Stimulated activated CD4-positive, alpha-beta T cell treated with anti-CD3 and anti-CD28 coated beads, Interleukin-12 subunit alpha, Interleukin-12 subunit beta, amount 100 ng/mL, for 48 hours (primary cell): Measurements from ENCODE around the gene TBCD.
A peak's percentile ranks its signal among the peaks of the same experiment; 100 is the strongest.
"Not testable (repeated sequence)": the region's sequence is repeated elsewhere in the genome, so short reads cannot be mapped to it uniquely, and the experiment has no call there.

Experiments used
- DNase-seq, 3 donors: peaks; one replicate each; pipeline ENCODE4 v3.0.0-alpha.2; 2020; ENCODE audit warnings: low read depth in 2 of 3, low spot score in 1 of 3

TBCD gene

GRCh38 chr17:82949984-82950383 lies 198.1 kb downstream of the TBCD start:
- no peak for DNase-seq

GRCh38 chr17:82950525-82951102 lies 198.7 kb downstream of the TBCD start:
- DNase-seq, result no peak

- no peak for DNase-seq
Measured at GRCh38 chr17:82952019-82952418, 200.2 kb downstream of the TBCD start.

GRCh38 chr17:82955106-82955505 lies 203.2 kb downstream of the TBCD start:
- not testable (repeated sequence) for DNase-seq

- not testable (repeated sequence) for DNase-seq
Measured at GRCh38 chr17:82955627-82956026, 203.8 kb downstream of the TBCD start.

GRCh38 chr17:82956146-82956725 lies 204.4 kb downstream of the TBCD start:
- DNase-seq, result no peak

- DNase-seq, result no peak
Measured at GRCh38 chr17:82956726-82957468, 205.0 kb downstream of the TBCD start.

- DNase-seq, result no peak
Measured at GRCh38 chr17:82957469-82957795, 205.6 kb downstream of the TBCD start.

GRCh38 chr17:82957961-82958561 lies 206.2 kb downstream of the TBCD start:
- no peak for DNase-seq

- no peak for DNase-seq
Measured at GRCh38 chr17:82959242-82959930, 207.5 kb downstream of the TBCD start.

GRCh38 chr17:82959990-82960418 lies 208.1 kb downstream of the TBCD start:
- DNase-seq, result no peak

- DNase-seq, result no peak
Measured at GRCh38 chr17:82960419-82961271, 208.8 kb downstream of the TBCD start.

GRCh38 chr17:82961366-82962162 lies 209.7 kb downstream of the TBCD start:
- no peak for DNase-seq

- no peak for DNase-seq
Measured at GRCh38 chr17:82962163-82962720, 210.4 kb downstream of the TBCD start.

GRCh38 chr17:82963104-82963950 lies 211.5 kb downstream of the TBCD start:
- DNase-seq, result peak in 1 of 3 donors; percentile 6

- not testable (repeated sequence) for DNase-seq
Measured at GRCh38 chr17:82964451-82964850, 212.6 kb downstream of the TBCD start.

- no peak for DNase-seq
Measured at GRCh38 chr17:82964851-82965341, 213.0 kb downstream of the TBCD start.

- no peak for DNase-seq
Measured at GRCh38 chr17:82965371-82965770, 213.5 kb downstream of the TBCD start.
